ENCODE measurements around the gene ELOA. TPM values are rescaled to one million over a fixed set of nuclear protein-coding genes. Genes with fewer than 3 reads are reported as not detected.

Gene ELOA
- polyA plus RNA-seq, 1 donor, result 26.3 TPM

DNA sequence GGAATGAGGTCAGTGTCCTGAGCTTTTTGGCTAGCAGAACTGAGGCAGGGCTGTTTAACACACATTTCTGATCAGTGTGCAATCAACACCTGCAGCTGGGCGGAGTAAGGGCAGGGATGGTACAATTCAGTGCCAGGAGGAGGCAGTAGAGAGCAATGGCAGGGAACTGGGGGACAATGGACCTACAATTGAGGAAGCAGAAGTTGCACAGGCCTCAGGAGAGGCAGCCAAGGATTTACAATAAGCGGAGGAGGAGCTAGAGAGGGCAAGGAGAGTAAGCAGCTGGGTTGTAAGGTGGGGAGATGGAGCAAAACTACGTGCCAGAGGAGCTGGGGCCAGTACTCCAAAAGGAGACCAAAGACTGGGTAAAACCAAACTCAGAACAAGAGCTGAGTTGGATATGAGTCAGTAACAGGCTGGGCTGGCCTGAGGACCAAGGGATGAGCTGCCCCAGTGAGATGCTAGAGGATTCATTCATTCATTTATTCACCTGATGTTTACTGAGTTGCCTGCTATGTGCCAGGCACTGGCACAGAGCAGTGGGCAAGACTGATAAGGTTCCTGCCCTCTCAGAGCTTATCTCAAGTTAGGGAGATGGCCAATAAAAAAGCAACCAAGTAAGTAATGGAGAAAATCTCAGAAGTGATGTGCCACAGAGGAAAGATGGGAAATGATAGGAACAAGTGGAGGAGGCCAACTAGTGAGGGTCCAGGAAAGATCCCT is 67.7 kb downstream of the ELOA start:
- no CpG with 5 or more reads among the region's 3 CpGs for WGBS (ENCODE audit: insufficient coverage, low lambda C conversion rate)
- H3K4me1 ChIP-seq (ENCODE audit: control insufficient read depth, insufficient read depth, low read length), result peaks cover 18% of the 10 kb centered on the region
- DNase-seq, result peak; percentile 73 to 80
- H3K27ac ChIP-seq (ENCODE audit: low read length), result peak overlapping the region; percentile 73
- H3K36me3 ChIP-seq (ENCODE audit: control insufficient read depth, insufficient read depth, low read length), result peaks cover 53% of the 10 kb centered on the region
- no peaks in the 10 kb centered on the region for H3K9me3 ChIP-seq (ENCODE audit: control insufficient read depth, low read depth, low read length)
- H3K4me3 ChIP-seq (ENCODE audit: low read length), result no peak overlapping the region
- no peaks in the 10 kb centered on the region for H3K27me3 ChIP-seq (ENCODE audit: control insufficient read depth, insufficient read depth, low read length)

Other genes starting within 250 kb of the ELOA start
- gene E2F2, start 212.2 kb upstream of the ELOA start, polyA plus RNA-seq, result 2.8 TPM
- 120 TPM for gene ID3, start 184.0 kb upstream of the ELOA start, polyA plus RNA-seq
- gene RPL11, start 51.7 kb upstream of the ELOA start, polyA plus RNA-seq, result 3,237 TPM
- gene PITHD1, start 34.9 kb downstream of the ELOA start, polyA plus RNA-seq, result 61.8 TPM
- 75.7 TPM for gene LYPLA2, start 47.7 kb downstream of the ELOA start, polyA plus RNA-seq
- 118 TPM for gene GALE, start 57.3 kb downstream of the ELOA start, polyA plus RNA-seq
- gene HMGCL, start 82.0 kb downstream of the ELOA start, polyA plus RNA-seq, result 66.3 TPM
- gene FUCA1, start 124.8 kb downstream of the ELOA start, polyA plus RNA-seq, result 68.2 TPM
- gene CNR2, start 169.9 kb downstream of the ELOA start, polyA plus RNA-seq, result 0.06 TPM
- gene PNRC2, start 216.4 kb downstream of the ELOA start, polyA plus RNA-seq, result 165 TPM
- 169 TPM for gene SRSF10, start 236.9 kb downstream of the ELOA start, polyA plus RNA-seq